Type B pancreatic cell (in vitro differentiated cells): ENCODE data around the gene RASA1. TPM values are rescaled to one million over a fixed set of nuclear protein-coding genes. Genes with fewer than 3 reads are reported as not detected.

Source experiments
- DNase-seq: peaks from one replicate; pipeline ENCODE4 v3.0.0; 2021; ENCODE audit warnings: mixed read lengths; ENCODE audit not compliant: unreplicated experiment; ENCODE audit errors: extremely low spot score
- H3K27ac Mint-ChIP-seq: 2 replicates; pipeline ENCODE4 v1.8.0; 2021; ENCODE audit warnings: mild to moderate bottlenecking, mixed read lengths
- H3K27me3 Mint-ChIP-seq: 2 replicates; pipeline ENCODE4 v1.8.0; 2021; ENCODE audit warnings: mixed read lengths
- H3K36me3 Mint-ChIP-seq: 2 replicates; pipeline ENCODE4 v1.8.0; 2021; ENCODE audit warnings: mixed read lengths
- H3K4me1 Mint-ChIP-seq: one replicate; pipeline ENCODE4 v1.8.0; 2021; ENCODE audit warnings: mixed read lengths; ENCODE audit not compliant: unreplicated experiment
- H3K4me3 Mint-ChIP-seq: 2 replicates; pipeline ENCODE4 v1.8.0; 2021; ENCODE audit warnings: mild to moderate bottlenecking, mixed read lengths
- H3K9me3 Mint-ChIP-seq: 2 replicates; pipeline ENCODE4 v1.8.0; 2021; ENCODE audit warnings: mixed read lengths
- CTCF ChIP-seq: fragments of 200-600 bp; sonication (generic); conservative IDR thresholded peaks from 2 replicates; pipeline ENCODE4 v1.5.0; 2021; ENCODE audit warnings: antibody characterized with exemption, mild to moderate bottlenecking
- total RNA-seq: library from RNA; stranded (reverse); gene quantifications from 2 replicates; pipeline ENCODE4 v1.2.1, GENCODE V29; 2021; ENCODE audit warnings: low replicate concordance

RASA1 gene
- total RNA-seq, 1 donor from 2014 or later = 33.0 TPM

DNA sequence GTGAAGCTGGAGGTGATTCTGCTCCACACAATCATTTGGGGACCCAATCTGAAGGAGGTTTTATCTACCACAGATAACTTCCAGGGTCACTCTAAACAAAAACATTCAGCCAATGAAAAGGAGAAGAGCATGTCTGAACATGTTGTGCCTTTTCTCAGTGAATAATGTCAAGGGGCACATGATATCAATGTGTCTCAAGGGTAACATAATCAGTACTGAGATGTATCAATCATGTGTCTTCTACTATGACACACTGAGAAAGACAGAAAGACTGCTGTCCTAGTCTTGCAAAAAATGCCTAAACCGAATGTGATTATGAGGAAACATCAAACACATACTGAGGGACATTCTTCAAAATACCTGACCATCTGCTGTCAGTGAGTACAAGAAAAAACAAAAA, 25.4 kb upstream of the RASA1 start:
- no peaks in the 10 kb centered on the region for H3K36me3 Mint-ChIP-seq
- no peaks in the 10 kb centered on the region for H3K27me3 Mint-ChIP-seq
- H3K9me3 Mint-ChIP-seq = no peaks in the 10 kb centered on the region
- H3K4me3 Mint-ChIP-seq = no peak overlapping the region
- no peaks in the 10 kb centered on the region for H3K4me1 Mint-ChIP-seq
- no peak for TF ChIP-seq CTCF
- H3K27ac Mint-ChIP-seq = peak overlapping the region; percentile 58
- no peak for DNase-seq

- no peaks in the 10 kb centered on the region for H3K9me3 Mint-ChIP-seq
- no peaks in the 10 kb centered on the region for H3K4me1 Mint-ChIP-seq
- no peak overlapping the region for H3K4me3 Mint-ChIP-seq
- no peak overlapping the region for H3K27ac Mint-ChIP-seq
- H3K36me3 Mint-ChIP-seq = no peaks in the 10 kb centered on the region
- TF ChIP-seq CTCF = no peak
- H3K27me3 Mint-ChIP-seq = no peaks in the 10 kb centered on the region
- DNase-seq = no peak
Observed at GRCh38 chr5:87243161-87243844, 24.4 kb upstream of the RASA1 start.

DNA sequence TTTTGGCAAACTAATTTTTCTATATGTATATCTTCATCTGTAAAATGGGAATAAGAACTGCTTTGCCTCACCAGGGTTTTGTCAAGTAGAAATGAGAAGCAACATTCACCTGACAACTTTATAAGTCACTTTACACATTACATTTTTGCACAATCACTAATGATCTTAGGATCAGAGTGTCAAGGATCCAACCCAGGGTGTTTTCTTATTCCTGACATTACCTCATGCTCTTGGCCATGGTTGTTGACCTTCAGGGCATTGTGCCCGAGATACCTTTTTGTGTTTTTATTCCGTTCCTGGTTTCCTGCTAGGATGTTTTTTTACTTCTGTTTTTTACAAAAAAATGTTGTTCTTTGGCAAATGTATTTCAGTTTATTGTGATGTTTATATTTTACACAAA, 22.2 kb upstream of the RASA1 start:
- Mint-ChIP-seq H3K27ac (no peak overlapping the region), H3K4me1 (no peaks in the 10 kb centered on the region), H3K27me3 (no peaks in the 10 kb centered on the region), H3K36me3 (no peaks in the 10 kb centered on the region), H3K9me3 (no peaks in the 10 kb centered on the region), H3K4me3 (no peak overlapping the region)
- DNase-seq = no peak
- TF ChIP-seq CTCF = no peak

GRCh38 chr5:87246061-87246460, 21.6 kb upstream of the RASA1 start:
- H3K4me1 Mint-ChIP-seq = no peaks in the 10 kb centered on the region

DNA sequence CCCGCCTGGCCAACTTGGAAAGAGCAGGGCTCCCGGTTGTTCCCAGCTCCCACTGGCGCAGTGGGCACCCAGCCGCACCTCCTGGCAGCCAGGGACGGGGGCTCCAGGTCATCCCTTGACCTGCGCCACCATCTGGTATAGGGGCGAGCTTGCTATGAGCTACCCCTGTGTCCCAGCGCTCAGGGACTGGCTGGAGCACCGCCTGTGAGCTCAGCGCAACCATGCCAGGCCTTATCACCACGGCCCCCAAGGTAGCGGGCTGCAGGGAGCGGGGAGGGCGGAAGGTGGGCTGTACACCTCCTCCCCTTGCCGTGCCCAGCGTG, 15.4 kb upstream of the RASA1 start:
- Mint-ChIP-seq H3K4me3 (no peak overlapping the region), H3K9me3 (no peaks in the 10 kb centered on the region), H3K27me3 (no peaks in the 10 kb centered on the region), H3K36me3 (no peaks in the 10 kb centered on the region), H3K4me1 (no peaks in the 10 kb centered on the region), H3K27ac (no peak overlapping the region)
- no peak for DNase-seq
- no peak for TF ChIP-seq CTCF

More at GRCh38 chr5:87246061-87246460, 21.6 kb upstream of the RASA1 start:
- no peak for DNase-seq
- H3K27ac Mint-ChIP-seq = no peak overlapping the region
- TF ChIP-seq CTCF = no peak
- H3K9me3 Mint-ChIP-seq = no peaks in the 10 kb centered on the region
- H3K4me3 Mint-ChIP-seq = no peak overlapping the region
- H3K27me3 Mint-ChIP-seq = no peaks in the 10 kb centered on the region
- H3K36me3 Mint-ChIP-seq = no peaks in the 10 kb centered on the region

DNA sequence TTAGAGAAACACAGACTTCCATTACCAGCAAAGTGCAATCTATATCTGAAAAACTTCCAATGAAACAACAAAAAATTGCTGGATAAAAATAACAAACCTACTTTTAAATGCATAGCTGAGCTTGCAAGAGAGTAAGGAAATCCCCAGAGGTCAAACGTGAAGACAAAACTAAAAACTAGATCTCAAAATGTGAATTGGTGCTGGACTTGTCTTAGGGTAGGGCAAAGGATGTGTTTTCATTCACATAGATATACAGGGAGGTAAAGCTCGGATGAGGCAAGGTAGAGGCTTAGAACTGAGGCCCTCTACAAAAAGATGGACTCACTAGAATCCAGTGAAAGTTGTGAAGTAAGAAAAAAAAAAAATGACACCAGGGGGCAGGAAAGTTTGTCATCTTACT, 13.6 kb upstream of the RASA1 start:
- Mint-ChIP-seq H3K4me3 (no peak overlapping the region), H3K27ac (no peak overlapping the region), H3K4me1 (no peaks in the 10 kb centered on the region), H3K9me3 (no peaks in the 10 kb centered on the region), H3K36me3 (no peaks in the 10 kb centered on the region), H3K27me3 (no peaks in the 10 kb centered on the region)
- no peak for DNase-seq
- no peak for TF ChIP-seq CTCF
